Karpas-422 (cell line): ENCODE measurements around the gene PLOD2. TPM values are rescaled to one million over a fixed set of nuclear protein-coding genes. Genes with fewer than 3 reads are reported as not detected.

Experiments used
- DNase-seq: peaks from one replicate; pipeline ENCODE4 v3.0.0-alpha.2; 2015
- H2AFZ ChIP-seq: fragments of 200-600 bp; sonication (generic); 2 replicates; pipeline ENCODE4 v1.6.1; 2014; ENCODE audit warnings: antibody characterized with exemption, low read length, mixed read lengths
- H3K27ac ChIP-seq: fragments of 200-600 bp; sonication (generic); 2 replicates; pipeline ENCODE4 v1.5.1; 2014; ENCODE audit warnings: mild to moderate bottlenecking, low read length, moderate library complexity
- H3K27me3 ChIP-seq: fragments of 200-600 bp; sonication (generic); 2 replicates; pipeline ENCODE4 v1.6.1; 2014; ENCODE audit warnings: low read length, mixed read lengths
- H3K36me3 ChIP-seq: fragments of 200-600 bp; sonication (generic); 2 replicates; pipeline ENCODE4 v1.6.1; 2014; ENCODE audit warnings: low read length, mixed read lengths; ENCODE audit not compliant: insufficient read depth
- H3K4me1 ChIP-seq: fragments of 200-600 bp; sonication (generic); 2 replicates; pipeline ENCODE4 v1.6.1; 2014; ENCODE audit warnings: mild to moderate bottlenecking, low read length, mixed read lengths
- H3K4me2 ChIP-seq: fragments of 200-600 bp; sonication (generic); 2 replicates; pipeline ENCODE4 v1.6.1; 2014; ENCODE audit warnings: low read length, low read depth, mild to moderate bottlenecking; ENCODE audit not compliant: poor library complexity, severe bottlenecking
- H3K4me3 ChIP-seq: fragments of 200-600 bp; sonication (generic); 2 replicates; pipeline ENCODE4 v1.5.1; 2014; ENCODE audit warnings: mild to moderate bottlenecking, antibody characterized with exemption, low read length, mixed read lengths
- H3K79me2 ChIP-seq: fragments of 200-600 bp; sonication (generic); 2 replicates; pipeline ENCODE4 v1.6.1; 2014; ENCODE audit warnings: mild to moderate bottlenecking, low read length, mixed read lengths
- H3K9ac ChIP-seq: fragments of 200-600 bp; sonication (generic); 2 replicates; pipeline ENCODE4 v1.6.0; 2014; ENCODE audit warnings: low read length
- H3K9me2 ChIP-seq: fragments of 200-600 bp; sonication (generic), shearing (Covaris generic); replicated peaks from 2 replicates; pipeline ENCODE4 v1.6.0; 2014; ENCODE audit warnings: mild to moderate bottlenecking, low read length, moderate library complexity; ENCODE audit not compliant: insufficient read depth
- H3K9me3 ChIP-seq: fragments of 300-700, 200-600 bp; sonication (generic); 2 replicates; pipeline ENCODE4 v1.6.1; 2014; ENCODE audit warnings: low read length, mixed read lengths
- H4K20me1 ChIP-seq: fragments of 200-600 bp; sonication (generic); 2 replicates; pipeline ENCODE4 v1.6.1; 2014; ENCODE audit warnings: mild to moderate bottlenecking, antibody characterized with exemption, low read length, low read depth; ENCODE audit not compliant: insufficient read depth
- total RNA-seq: library from RNA; depleted of rRNA; stranded (reverse); fragments of >200 nt; shearing (Covaris generic); gene quantifications from 2 replicates; pipeline ENCODE4 v1.2.3, GENCODE V29; 2014; ENCODE audit warnings: low replicate concordance

Gene PLOD2
- total RNA-seq, 1 experiment from 2014 or later, result not detected

GRCh38 chr3:146099316-146099715 lies 61.7 kb downstream of the PLOD2 start:
- no peak overlapping the region for H3K4me3 ChIP-seq
- no peak for DNase-seq
- no peaks in the 10 kb centered on the region for H3K9me3 ChIP-seq

DNA sequence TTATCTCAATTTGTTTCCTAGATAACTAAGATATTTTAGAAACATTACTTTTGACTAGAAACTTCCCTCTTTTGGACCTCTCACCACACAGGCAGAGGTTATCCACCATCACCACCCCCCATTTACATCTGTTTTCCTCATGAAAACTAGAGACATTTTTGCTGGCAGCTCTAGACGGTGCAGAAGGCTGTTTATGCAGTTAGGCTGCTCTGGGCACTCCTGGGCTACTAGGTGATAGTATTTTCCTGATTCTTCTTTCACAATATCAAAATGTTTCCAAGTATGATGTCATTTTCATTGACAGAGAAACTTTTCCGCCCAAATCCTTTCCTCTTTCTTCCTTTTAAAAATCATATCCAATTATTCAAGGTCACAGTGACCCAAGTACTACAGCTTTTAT lies 67.1 kb downstream of the PLOD2 start:
- Histone ChIP-seq H3K9me2 (no peaks in the 10 kb centered on the region), H3K9me3 (no peaks in the 10 kb centered on the region), H3K36me3 (no peaks in the 10 kb centered on the region), H3K27me3 (no peaks in the 10 kb centered on the region), H2AFZ (no peak overlapping the region), H3K79me2 (no peaks in the 10 kb centered on the region), H3K27ac (no peak overlapping the region), H3K4me3 (no peak overlapping the region), H3K4me2 (no peak overlapping the region), H3K4me1 (no peaks in the 10 kb centered on the region), H4K20me1 (no peaks in the 10 kb centered on the region), H3K9ac (no peak overlapping the region)
- DNase-seq, result no peak

More at GRCh38 chr3:146099316-146099715, 61.7 kb downstream of the PLOD2 start:
- H3K27me3 ChIP-seq, result no peaks in the 10 kb centered on the region
- H3K4me1 ChIP-seq, result no peaks in the 10 kb centered on the region
- H2AFZ ChIP-seq, result no peak overlapping the region
- H3K27ac ChIP-seq, result no peak overlapping the region
- H3K9ac ChIP-seq, result no peak overlapping the region
- no peak overlapping the region for H3K4me2 ChIP-seq
- H3K79me2 ChIP-seq, result no peaks in the 10 kb centered on the region
- H4K20me1 ChIP-seq, result no peaks in the 10 kb centered on the region
- no peaks in the 10 kb centered on the region for H3K9me2 ChIP-seq
- H3K36me3 ChIP-seq, result no peaks in the 10 kb centered on the region

GRCh38 chr3:146092230-146092629 lies 68.8 kb downstream of the PLOD2 start:
- Histone ChIP-seq H3K36me3 (no peaks in the 10 kb centered on the region), H4K20me1 (no peaks in the 10 kb centered on the region), H3K27me3 (no peaks in the 10 kb centered on the region), H3K4me1 (no peaks in the 10 kb centered on the region), H2AFZ (no peak overlapping the region), H3K9ac (no peak overlapping the region), H3K79me2 (no peaks in the 10 kb centered on the region), H3K4me2 (no peak overlapping the region), H3K9me2 (no peaks in the 10 kb centered on the region), H3K27ac (no peak overlapping the region), H3K4me3 (no peak overlapping the region), H3K9me3 (no peaks in the 10 kb centered on the region)
- no peak for DNase-seq

DNA sequence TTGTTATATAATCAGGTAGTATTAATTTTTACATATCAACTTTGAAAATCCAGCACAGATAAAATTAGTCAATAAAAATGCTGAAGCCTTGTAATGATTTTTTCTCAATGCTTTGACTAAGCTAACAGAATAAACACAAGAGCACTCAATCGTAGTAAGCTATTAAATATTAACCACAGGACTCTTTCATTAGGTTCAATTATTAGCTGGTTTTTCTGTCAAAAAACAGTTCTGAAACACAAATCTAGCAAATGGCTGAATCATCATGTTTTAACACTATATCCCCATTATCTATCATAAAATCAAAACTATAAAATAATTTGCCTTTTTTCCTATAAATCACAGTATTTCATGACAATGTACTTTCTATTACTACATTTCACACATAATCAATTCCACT lies 69.6 kb downstream of the PLOD2 start:
- Histone ChIP-seq H3K4me3 (no peak overlapping the region), H3K4me1 (no peaks in the 10 kb centered on the region), H3K79me2 (no peaks in the 10 kb centered on the region), H3K36me3 (no peaks in the 10 kb centered on the region), H3K27ac (no peak overlapping the region), H2AFZ (no peak overlapping the region), H3K9me3 (no peaks in the 10 kb centered on the region), H3K27me3 (no peaks in the 10 kb centered on the region), H3K9ac (no peak overlapping the region), H4K20me1 (no peaks in the 10 kb centered on the region), H3K9me2 (no peaks in the 10 kb centered on the region), H3K4me2 (no peak overlapping the region)
- DNase-seq, result no peak

- DNase-seq, result no peak
- no peaks in the 10 kb centered on the region for H4K20me1 ChIP-seq
- H3K9me3 ChIP-seq, result no peaks in the 10 kb centered on the region
- no peaks in the 10 kb centered on the region for H3K36me3 ChIP-seq
- no peaks in the 10 kb centered on the region for H3K79me2 ChIP-seq
- no peaks in the 10 kb centered on the region for H3K4me1 ChIP-seq
- no peak overlapping the region for H2AFZ ChIP-seq
- H3K4me3 ChIP-seq, result no peak overlapping the region
- no peak overlapping the region for H3K9ac ChIP-seq
- no peaks in the 10 kb centered on the region for H3K27me3 ChIP-seq
- no peak overlapping the region for H3K4me2 ChIP-seq
- no peaks in the 10 kb centered on the region for H3K9me2 ChIP-seq
- H3K27ac ChIP-seq, result no peak overlapping the region
Measured at GRCh38 chr3:146090521-146090920, 70.5 kb downstream of the PLOD2 start.

- H4K20me1 ChIP-seq, result no peaks in the 10 kb centered on the region
- no peak for DNase-seq
Measured at GRCh38 chr3:146088840-146089239, 72.1 kb downstream of the PLOD2 start.

DNA sequence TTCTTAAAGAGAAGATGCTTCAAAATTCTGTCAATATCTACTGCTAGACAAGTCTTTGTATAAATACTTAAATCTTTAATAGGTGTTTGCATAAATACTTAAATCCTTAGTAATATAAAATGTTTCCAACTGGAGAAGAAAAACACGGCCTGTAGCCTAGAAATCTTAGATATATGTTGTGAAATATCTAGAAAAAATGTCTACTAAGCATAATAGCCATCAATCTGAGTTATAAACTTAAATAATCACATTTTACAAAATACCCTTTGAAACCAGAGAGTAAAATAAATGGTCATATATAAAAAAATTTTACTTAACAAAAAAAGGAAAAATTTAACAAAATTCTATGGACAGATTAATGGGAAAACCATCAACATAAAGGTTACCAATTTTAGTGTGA lies 73.9 kb downstream of the PLOD2 start:
- Histone ChIP-seq H3K79me2 (no peaks in the 10 kb centered on the region), H3K27me3 (no peaks in the 10 kb centered on the region), H3K4me2 (no peak overlapping the region), H3K36me3 (no peaks in the 10 kb centered on the region), H3K4me1 (no peaks in the 10 kb centered on the region), H3K9ac (no peak overlapping the region), H4K20me1 (no peaks in the 10 kb centered on the region), H3K4me3 (no peak overlapping the region), H3K9me2 (no peaks in the 10 kb centered on the region), H3K9me3 (no peaks in the 10 kb centered on the region), H2AFZ (no peak overlapping the region), H3K27ac (no peak overlapping the region)
- no peak for DNase-seq

More at GRCh38 chr3:146088840-146089239, 72.1 kb downstream of the PLOD2 start:
- Histone ChIP-seq H3K27me3 (no peaks in the 10 kb centered on the region), H3K4me2 (no peak overlapping the region), H3K36me3 (no peaks in the 10 kb centered on the region), H3K9me3 (no peaks in the 10 kb centered on the region), H3K9ac (no peak overlapping the region), H3K4me3 (no peak overlapping the region), H3K79me2 (no peaks in the 10 kb centered on the region), H2AFZ (no peak overlapping the region), H3K4me1 (no peaks in the 10 kb centered on the region), H3K27ac (no peak overlapping the region), H3K9me2 (no peaks in the 10 kb centered on the region)

DNA sequence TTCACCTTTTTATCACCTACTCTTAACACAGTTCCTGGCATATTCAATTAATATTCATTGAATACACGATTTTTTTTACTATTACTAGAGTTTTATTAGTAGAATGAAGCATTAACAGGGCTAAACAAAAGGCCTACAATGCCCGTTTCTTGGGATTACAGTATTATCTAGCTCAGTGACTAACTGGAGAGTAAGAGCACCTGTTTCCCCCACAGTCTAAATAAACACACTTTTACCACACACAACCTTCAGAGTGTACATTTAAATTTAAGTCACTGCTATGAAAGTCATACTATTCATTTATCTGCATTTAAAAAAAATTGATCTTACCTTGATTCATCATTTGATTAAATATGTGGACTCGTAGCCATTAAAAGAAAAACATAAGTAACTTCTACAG lies 74.8 kb downstream of the PLOD2 start:
- Histone ChIP-seq H3K9me2 (no peaks in the 10 kb centered on the region), H3K79me2 (no peaks in the 10 kb centered on the region), H3K4me1 (no peaks in the 10 kb centered on the region), H3K4me3 (no peak overlapping the region), H3K9me3 (no peaks in the 10 kb centered on the region), H3K27ac (no peak overlapping the region), H2AFZ (no peak overlapping the region), H3K4me2 (no peak overlapping the region), H3K27me3 (no peaks in the 10 kb centered on the region), H4K20me1 (no peaks in the 10 kb centered on the region), H3K36me3 (no peaks in the 10 kb centered on the region), H3K9ac (no peak overlapping the region)
- no peak for DNase-seq

GRCh38 chr3:146085678-146086077 lies 75.3 kb downstream of the PLOD2 start:
- no peak overlapping the region for H2AFZ ChIP-seq
- no peak overlapping the region for H3K4me2 ChIP-seq
- no peaks in the 10 kb centered on the region for H3K36me3 ChIP-seq

More at GRCh38 chr3:146085678-146086077, 75.3 kb downstream of the PLOD2 start:
- no peaks in the 10 kb centered on the region for H3K9me2 ChIP-seq
- H3K79me2 ChIP-seq, result no peaks in the 10 kb centered on the region
- no peak overlapping the region for H3K4me3 ChIP-seq
- H4K20me1 ChIP-seq, result no peaks in the 10 kb centered on the region
- DNase-seq, result no peak
- H3K9me3 ChIP-seq, result no peaks in the 10 kb centered on the region
- no peaks in the 10 kb centered on the region for H3K4me1 ChIP-seq
- H3K27me3 ChIP-seq, result no peaks in the 10 kb centered on the region
- H3K9ac ChIP-seq, result no peak overlapping the region
- no peak overlapping the region for H3K27ac ChIP-seq
